Stimulated activated effector memory CD8-positive, alpha-beta T cell treated with anti-CD3 and anti-CD28 coated beads, Interleukin-12 subunit alpha, Interleukin-12 subunit beta, amount 100 ng/mL, for 72 hours (primary cell): ENCODE results near the gene OTOR.

Experiments
- ATAC-seq: fragments of 150-1000 bp; cut with Tn5 transposase; 2 replicates; pipeline ENCODE4 v1.10.0; 2021
- DNase-seq, 2 donors: peaks; one replicate each; pipeline ENCODE4 v3.0.0; 2021 to 2022; ENCODE audit warnings: low spot score in 2 of 2
- H3K27ac Mint-ChIP-seq: one replicate; pipeline ENCODE4 v1.8.0; 2022; ENCODE audit warnings: mild to moderate bottlenecking, mixed read lengths
- H3K36me3 Mint-ChIP-seq: one replicate; pipeline ENCODE4 v1.8.0; 2022; ENCODE audit warnings: mild to moderate bottlenecking, mixed read lengths
- H3K4me1 Mint-ChIP-seq: one replicate; pipeline ENCODE4 v1.8.0; 2022; ENCODE audit warnings: mixed read lengths
- H3K4me3 Mint-ChIP-seq: one replicate; pipeline ENCODE4 v1.8.0; 2022; ENCODE audit warnings: mild to moderate bottlenecking, mixed read lengths
- H3K9me3 Mint-ChIP-seq: one replicate; pipeline ENCODE4 v1.8.0; 2022; ENCODE audit warnings: mixed read lengths

Gene OTOR

GRCh38 chr20:16775961-16776360, 27.8 kb downstream of the OTOR start:
- peaks cover 4% of the 10 kb centered on the region for H3K9me3 Mint-ChIP-seq
- no peaks in the 10 kb centered on the region for H3K36me3 Mint-ChIP-seq
- H3K4me1 Mint-ChIP-seq: no peaks in the 10 kb centered on the region
- no peak overlapping the region for H3K27ac Mint-ChIP-seq
- ATAC-seq: no peak
- no peak overlapping the region for H3K4me3 Mint-ChIP-seq
- no peak for DNase-seq

GRCh38 chr20:16777126-16777525, 29.0 kb downstream of the OTOR start:
- DNase-seq: no peak
- Mint-ChIP-seq H3K9me3 (peaks cover 4% of the 10 kb centered on the region), H3K27ac (no peak overlapping the region), H3K4me1 (no peaks in the 10 kb centered on the region), H3K4me3 (no peak overlapping the region), H3K36me3 (no peaks in the 10 kb centered on the region)
- ATAC-seq: no peak

GRCh38 chr20:16778159-16778558, 30.0 kb downstream of the OTOR start:
- Mint-ChIP-seq H3K27ac (no peak overlapping the region), H3K9me3 (peaks cover 10% of the 10 kb centered on the region), H3K4me1 (no peaks in the 10 kb centered on the region), H3K36me3 (no peaks in the 10 kb centered on the region), H3K4me3 (no peak overlapping the region)
- DNase-seq (no peak), ATAC-seq (no peak)

- peaks cover 6% of the 10 kb centered on the region for H3K9me3 Mint-ChIP-seq
- no peak for DNase-seq
- no peak overlapping the region for H3K4me3 Mint-ChIP-seq
- ATAC-seq: no peak
- no peak overlapping the region for H3K27ac Mint-ChIP-seq
- no peaks in the 10 kb centered on the region for H3K36me3 Mint-ChIP-seq
- no peaks in the 10 kb centered on the region for H3K4me1 Mint-ChIP-seq
These were observed 33.3 kb downstream of the OTOR start for GRCh38 chr20:16781496-16781895.

- no peak for ATAC-seq
- Mint-ChIP-seq H3K4me1 (no peaks in the 10 kb centered on the region), H3K27ac (no peak overlapping the region)
These were observed 37.1 kb downstream of the OTOR start for GRCh38 chr20:16785226-16785625.

More at GRCh38 chr20:16785226-16785625, 37.1 kb downstream of the OTOR start:
- Mint-ChIP-seq H3K9me3 (peaks cover 6% of the 10 kb centered on the region), H3K36me3 (no peaks in the 10 kb centered on the region), H3K4me3 (no peak overlapping the region)
- DNase-seq: no peak
